Mesodermal cell (in vitro differentiated cells): ENCODE results near the gene MAGI1.

ENCODE experiments used
- H3K27ac ChIP-seq: 2 replicates; pipeline ENCODE4 v1.7.0; 2013; ENCODE audit warnings: mild to moderate bottlenecking, low read depth, low read length, moderate library complexity; ENCODE audit not compliant: severe bottlenecking
- H3K36me3 ChIP-seq: 2 replicates; pipeline ENCODE4 v1.7.1; 2013; ENCODE audit warnings: mild to moderate bottlenecking, low read length, moderate library complexity; ENCODE audit not compliant: control insufficient read depth, insufficient read depth
- H3K4me1 ChIP-seq: one replicate; pipeline ENCODE4 v1.7.1; 2013; ENCODE audit warnings: mild to moderate bottlenecking, low read length; ENCODE audit not compliant: insufficient read depth, control insufficient read depth, poor library complexity, severe bottlenecking
- H3K4me3 ChIP-seq: 2 replicates; pipeline ENCODE4 v1.7.0; 2013; ENCODE audit warnings: low read length, control low read depth, mild to moderate bottlenecking; ENCODE audit not compliant: insufficient read depth, poor library complexity, severe bottlenecking; ENCODE audit errors: extremely low read depth
- H3K9me3 ChIP-seq: 2 replicates; pipeline ENCODE4 v1.7.1; 2013; ENCODE audit warnings: mild to moderate bottlenecking, low read length, moderate library complexity; ENCODE audit not compliant: control insufficient read depth
- whole genome bisulfite sequencing, 2 experiments: methylation state at CpG; one replicate each; pipeline ENCODE4 v1.1.5; 2013; ENCODE audit warnings: missing lambda C conversion rate in 2 of 2; ENCODE audit not compliant: insufficient coverage in 2 of 2; 5-methylcytosine and 5-hydroxymethylcytosine counted together

MAGI1 gene

GRCh38 chr3:65758438-65758837 lies 280.3 kb downstream of the MAGI1 start:
- no peaks in the 10 kb centered on the region for H3K4me1 ChIP-seq
- no peak overlapping the region for H3K27ac ChIP-seq
- H3K9me3 ChIP-seq = no peaks in the 10 kb centered on the region
- no peak overlapping the region for H3K4me3 ChIP-seq
- H3K36me3 ChIP-seq = no peaks in the 10 kb centered on the region
- WGBS, 2 experiments = 40% methylated on average over 2 of the region's 5 CpGs; no CpG with 5 or more reads in 1 of the 2 experiments

GRCh38 chr3:65752636-65753035 lies 286.1 kb downstream of the MAGI1 start:
- Histone ChIP-seq H3K27ac (no peak overlapping the region), H3K9me3 (no peaks in the 10 kb centered on the region), H3K4me1 (no peaks in the 10 kb centered on the region), H3K4me3 (no peak overlapping the region), H3K36me3 (no peaks in the 10 kb centered on the region)
- WGBS, 2 experiments = 71 to 100% methylated on average over 1 of the region's 1 CpG

GRCh38 chr3:65751123-65751700 lies 287.5 kb downstream of the MAGI1 start:
- Histone ChIP-seq H3K27ac (no peak overlapping the region), H3K4me1 (peaks cover 2% of the 10 kb centered on the region), H3K4me3 (no peak overlapping the region), H3K9me3 (no peaks in the 10 kb centered on the region), H3K36me3 (no peaks in the 10 kb centered on the region)
- 49 to 50% methylated on average over 4 of the region's 5 CpGs for WGBS, 2 experiments

GRCh38 chr3:65749066-65749465 lies 289.7 kb downstream of the MAGI1 start:
- no peak overlapping the region for H3K27ac ChIP-seq
- no peak overlapping the region for H3K4me3 ChIP-seq
- WGBS, 2 experiments = no CpG with 5 or more reads among the region's 1 CpG
- H3K36me3 ChIP-seq = no peaks in the 10 kb centered on the region
- H3K9me3 ChIP-seq = no peaks in the 10 kb centered on the region
- H3K4me1 ChIP-seq = peaks cover 2% of the 10 kb centered on the region

GRCh38 chr3:65748326-65748725 lies 290.4 kb downstream of the MAGI1 start:
- no peaks in the 10 kb centered on the region for H3K36me3 ChIP-seq
- no peak overlapping the region for H3K27ac ChIP-seq
- H3K4me3 ChIP-seq = no peak overlapping the region
- peaks cover 2% of the 10 kb centered on the region for H3K4me1 ChIP-seq
- no peaks in the 10 kb centered on the region for H3K9me3 ChIP-seq
- WGBS, 2 experiments = 100% methylated on average over 1 of the region's 1 CpG; no CpG with 5 or more reads in 1 of the 2 experiments

- WGBS, 2 experiments = 66 to 85% methylated on average over 4 of the region's 4 CpGs
- Histone ChIP-seq H3K9me3 (no peaks in the 10 kb centered on the region), H3K4me3 (no peak overlapping the region), H3K36me3 (no peaks in the 10 kb centered on the region), H3K27ac (no peak overlapping the region), H3K4me1 (peaks cover 2% of the 10 kb centered on the region)
Measured at GRCh38 chr3:65746848-65747247, 291.9 kb downstream of the MAGI1 start.

- H3K9me3 ChIP-seq = no peaks in the 10 kb centered on the region
- H3K36me3 ChIP-seq = no peaks in the 10 kb centered on the region
Measured at GRCh38 chr3:65745306-65745705, 293.4 kb downstream of the MAGI1 start.

GRCh38 chr3:65742914-65743313 lies 295.8 kb downstream of the MAGI1 start:
- Histone ChIP-seq H3K4me3 (no peak overlapping the region), H3K9me3 (no peaks in the 10 kb centered on the region), H3K36me3 (no peaks in the 10 kb centered on the region), H3K27ac (no peak overlapping the region), H3K4me1 (peaks cover 2% of the 10 kb centered on the region)
- no CpG with 5 or more reads among the region's 1 CpG for WGBS, 2 experiments

More at GRCh38 chr3:65745306-65745705, 293.4 kb downstream of the MAGI1 start:
- Histone ChIP-seq H3K4me3 (no peak overlapping the region), H3K4me1 (peaks cover 2% of the 10 kb centered on the region), H3K27ac (no peak overlapping the region)
- WGBS, 2 experiments = 94 to 100% methylated on average over 2 of the region's 2 CpGs

GRCh38 chr3:65741540-65741939 lies 297.2 kb downstream of the MAGI1 start:
- Histone ChIP-seq H3K27ac (no peak overlapping the region), H3K9me3 (no peaks in the 10 kb centered on the region), H3K36me3 (no peaks in the 10 kb centered on the region), H3K4me3 (no peak overlapping the region), H3K4me1 (no peaks in the 10 kb centered on the region)
- 100% methylated on average over 2 of the region's 4 CpGs; no CpG with 5 or more reads in 1 of the 2 experiments for WGBS, 2 experiments

- H3K27ac ChIP-seq = no peak overlapping the region
- no peaks in the 10 kb centered on the region for H3K9me3 ChIP-seq
- 80 to 100% methylated on average over 1 of the region's 3 CpGs for WGBS, 2 experiments
- no peaks in the 10 kb centered on the region for H3K4me1 ChIP-seq
- no peak overlapping the region for H3K4me3 ChIP-seq
- no peaks in the 10 kb centered on the region for H3K36me3 ChIP-seq
Measured at GRCh38 chr3:65739901-65740541, 298.7 kb downstream of the MAGI1 start.

- Histone ChIP-seq H3K9me3 (no peaks in the 10 kb centered on the region), H3K4me1 (peaks cover 9% of the 10 kb centered on the region), H3K27ac (no peak overlapping the region), H3K36me3 (no peaks in the 10 kb centered on the region), H3K4me3 (no peak overlapping the region)
- WGBS, 2 experiments = no CpG with 5 or more reads among the region's 1 CpG
Measured at GRCh38 chr3:65734792-65735191, 303.9 kb downstream of the MAGI1 start.
